CD14-positive monocyte (primary cell): ENCODE results near the gene OR51V1. TPM values are rescaled to one million over a fixed set of nuclear protein-coding genes. Genes with fewer than 3 reads are reported as not detected.

ENCODE experiments used
- DNase-seq, 3 donors: peaks; one replicate each; pipeline ENCODE4 v3.0.0-alpha.2; 2011 to 2022
- H2AFZ ChIP-seq: 2 replicates; pipeline ENCODE4 v1.6.0; 2012; ENCODE audit warnings: mild to moderate bottlenecking, low read depth, low read length, inconsistent platforms; ENCODE audit not compliant: insufficient read depth, poor library complexity, severe bottlenecking
- H3K27ac ChIP-seq, 2 donors: 1 replicate in 1 of 2; 2 replicates in 1 of 2; pipeline ENCODE4 v1.5.1; 2012 to 2013; ENCODE audit warnings: low read length in 2 of 2, control low read depth in 1 of 2, inconsistent platforms in 1 of 2, low read depth in 1 of 2, mild to moderate bottlenecking in 1 of 2
- H3K27me3 ChIP-seq, 2 donors: one replicate each; pipeline versions ENCODE4 v1.6.0 to v1.6.1; 2011 to 2013; ENCODE audit warnings: low read length in 2 of 2; ENCODE audit not compliant: control insufficient read depth in 2 of 2, insufficient read depth in 2 of 2
- H3K36me3 ChIP-seq, 2 donors: replicated peaks in 1 of 2; 1 replicate in 1 of 2; 2 replicates in 1 of 2; pipeline versions ENCODE4 v1.5.1 to v1.6.1; 2012 to 2013; ENCODE audit warnings: low read length in 2 of 2, control low read depth in 1 of 2, inconsistent platforms in 1 of 2, mild to moderate bottlenecking in 1 of 2; ENCODE audit not compliant: insufficient read depth in 2 of 2, control insufficient read depth in 1 of 2
- H3K4me1 ChIP-seq, 2 donors: 1 replicate in 1 of 2; 2 replicates in 1 of 2; pipeline versions ENCODE4 v1.5.1 to v1.6.1; 2012 to 2013; ENCODE audit warnings: low read length in 2 of 2, control low read depth in 1 of 2, inconsistent platforms in 1 of 2, mild to moderate bottlenecking in 1 of 2, moderate library complexity in 1 of 2; ENCODE audit not compliant: insufficient read depth in 2 of 2, control insufficient read depth in 1 of 2
- H3K4me2 ChIP-seq: replicated peaks from 2 replicates; pipeline ENCODE3; 2012; ENCODE audit warnings: low read length, moderate library complexity, mild to moderate bottlenecking; ENCODE audit not compliant: poor library complexity, severe bottlenecking; ENCODE audit errors: extremely low read depth
- H3K4me3 ChIP-seq, 3 experiments: fragments of 200-600 bp in 1 of 3; sonication (generic) in 1 of 3; replicated peaks in 1 of 3; 1 replicate in 2 of 3; 2 replicates in 1 of 3; pipeline ENCODE4 v1.5.1; 2011 to 2013; ENCODE audit warnings: low read length in 3 of 3, mild to moderate bottlenecking in 3 of 3, control low read depth in 2 of 3, low read depth in 2 of 3, inconsistent platforms in 1 of 3, moderate library complexity in 1 of 3
- H3K79me2 ChIP-seq: 2 replicates; pipeline ENCODE4 v1.6.0; 2012; ENCODE audit warnings: mild to moderate bottlenecking, control low read depth, inconsistent platforms, low read length, moderate library complexity; ENCODE audit not compliant: insufficient read depth
- H3K9ac ChIP-seq: 2 replicates; pipeline ENCODE4 v1.6.0; 2017; ENCODE audit warnings: low read length, mild to moderate bottlenecking; ENCODE audit not compliant: insufficient read depth, poor library complexity, severe bottlenecking
- H3K9me3 ChIP-seq, 2 donors: replicated peaks in 1 of 2; 1 replicate in 1 of 2; 2 replicates in 1 of 2; pipeline versions ENCODE4 v1.5.1 to v1.6.1; 2012 to 2013; ENCODE audit warnings: low read length in 2 of 2, control low read depth in 1 of 2; ENCODE audit not compliant: control insufficient read depth in 1 of 2, insufficient read depth in 1 of 2
- H4K20me1 ChIP-seq: 2 replicates; pipeline ENCODE4 v1.6.0; 2012; ENCODE audit warnings: mild to moderate bottlenecking, low read length, control low read depth, moderate library complexity; ENCODE audit not compliant: insufficient read depth
- H3K27ac Mint-ChIP-seq, 7 donors: one replicate each; pipeline ENCODE4 v1.8.0; 2020; ENCODE audit warnings: mild to moderate bottlenecking in 7 of 7, mixed read lengths in 7 of 7, moderate library complexity in 6 of 7, inconsistent platforms in 2 of 7
- H3K27me3 Mint-ChIP-seq, 3 donors: one replicate each; pipeline ENCODE4 v1.8.0; 2021 to 2022; ENCODE audit warnings: low read depth in 3 of 3, mild to moderate bottlenecking in 3 of 3, mixed read lengths in 3 of 3, moderate library complexity in 3 of 3, inconsistent platforms in 1 of 3
- H3K36me3 Mint-ChIP-seq, 2 donors: one replicate each; pipeline ENCODE4 v1.8.0; 2020; ENCODE audit warnings: mixed read lengths in 2 of 2, inconsistent platforms in 1 of 2, mild to moderate bottlenecking in 1 of 2
- H3K4me1 Mint-ChIP-seq: one replicate; pipeline ENCODE4 v1.8.0; 2020; ENCODE audit warnings: mild to moderate bottlenecking, mixed read lengths
- H3K4me3 Mint-ChIP-seq, 2 donors: one replicate each; pipeline ENCODE4 v1.8.0; 2020; ENCODE audit warnings: mild to moderate bottlenecking in 2 of 2, mixed read lengths in 2 of 2, moderate library complexity in 1 of 2
- H3K9me3 Mint-ChIP-seq, 7 donors: one replicate each; pipeline ENCODE4 v1.8.0; 2020 to 2022; ENCODE audit warnings: mixed read lengths in 7 of 7, mild to moderate bottlenecking in 6 of 7, moderate library complexity in 6 of 7, inconsistent platforms in 2 of 7
- CTCF ChIP-seq: fragments of 200-600 bp; IDR thresholded peaks from one replicate; pipeline ENCODE4 v1.8.0; 2022; ENCODE audit warnings: antibody characterized with exemption, mild to moderate bottlenecking
- WGBS: methylation state at CpG from one replicate; pipeline ENCODE4 v1.1.5; 2013; ENCODE audit warnings: missing lambda C conversion rate; ENCODE audit not compliant: insufficient coverage; 5-methylcytosine and 5-hydroxymethylcytosine counted together
- intact Hi-C, 2 donors: fragments of 100-400 bp; cut with micrococcal nuclease; formaldehyde crosslinking; loops; one replicate each; pipeline versions ENCODE4 v1.15.0 to v1.15.1; 2023
- polyA plus RNA-seq, 3 donors: library from polyadenylated mRNA; depleted of rRNA in 1 of 3; unstranded in 2 of 3; stranded (reverse) in 1 of 3; fragments of 300-500 nt in 2 of 3; fragments of >200 nt in 1 of 3; fragmentation: Illumina TruSeq in 2 of 3; gene quantifications; 1 replicate in 2 of 3; 2 replicates in 1 of 3; pipeline ENCODE4 v1.2.3, GENCODE V29; 2012 to 2021

The OR51V1 gene
- polyA plus RNA-seq, 3 donors = not detected

GRCh38 chr11:5242933-5243815 lies 42.7 kb upstream of the OR51V1 start:
- intact Hi-C loops = no loop called here
- Histone ChIP-seq H3K27me3 (no peaks in the 10 kb centered on the region), H3K4me2 (no peak overlapping the region), H2AFZ (no peak overlapping the region), H3K4me1 (no peaks in the 10 kb centered on the region), H3K9ac (no peak overlapping the region), H3K36me3 (no peaks in the 10 kb centered on the region), H3K9me3 (no peaks in the 10 kb centered on the region), H4K20me1 (no peaks in the 10 kb centered on the region), H3K27ac (no peak overlapping the region), H3K4me3 (no peak overlapping the region), H3K79me2 (no peaks in the 10 kb centered on the region)
- Mint-ChIP-seq H3K27ac (no peak overlapping the region), H3K9me3 (peaks cover 0 to 2% (median 0%) of the 10 kb centered on the region in 7 donors), H3K4me3 (no peak overlapping the region), H3K4me1 (no peaks in the 10 kb centered on the region), H3K27me3 (peaks cover 0 to 2% (median 2%) of the 10 kb centered on the region in 3 donors), H3K36me3 (no peaks in the 10 kb centered on the region)
- TF ChIP-seq CTCF = no peak
- no peak for DNase-seq
- WGBS = 88% methylated on average over 6 of the region's 7 CpGs

- Mint-ChIP-seq H3K36me3 (no peaks in the 10 kb centered on the region), H3K27me3 (peaks cover 0 to 2% (median 0%) of the 10 kb centered on the region in 3 donors), H3K4me3 (no peak overlapping the region), H3K9me3 (peaks cover 0 to 2% (median 0%) of the 10 kb centered on the region in 7 donors), H3K27ac (no peak overlapping the region), H3K4me1 (no peaks in the 10 kb centered on the region)
- no CpG with 5 or more reads among the region's 2 CpGs for WGBS
- Histone ChIP-seq H3K27me3 (no peaks in the 10 kb centered on the region), H3K4me3 (no peak overlapping the region), H3K36me3 (no peaks in the 10 kb centered on the region), H3K4me1 (no peaks in the 10 kb centered on the region), H3K9ac (no peak overlapping the region), H3K4me2 (no peak overlapping the region), H3K9me3 (no peaks in the 10 kb centered on the region), H4K20me1 (no peaks in the 10 kb centered on the region), H2AFZ (no peak overlapping the region), H3K27ac (no peak overlapping the region), H3K79me2 (no peaks in the 10 kb centered on the region)
- TF ChIP-seq CTCF = no peak
- intact Hi-C loops = no loop called here
- DNase-seq = no peak
Measured at GRCh38 chr11:5242208-5242607, 41.7 kb upstream of the OR51V1 start.
